ENCODE data around the gene DNAAF3. TPM values are rescaled to one million over a fixed set of nuclear protein-coding genes. Genes with fewer than 3 reads are reported as not detected.

DNAAF3 gene
- total RNA-seq, 1 donor from 2014 or later: 0.90 TPM

- H3K4me3 Mint-ChIP-seq (ENCODE audit: unreplicated experiment): no peak overlapping the region
- no peak for DNase-seq (ENCODE audit: low spot score)
- no peaks in the 10 kb centered on the region for H3K36me3 Mint-ChIP-seq (ENCODE audit: low read depth)
- no peaks in the 10 kb centered on the region for H3K9me3 Mint-ChIP-seq (ENCODE audit: low read depth)
- no peak overlapping the region for H3K27ac Mint-ChIP-seq (ENCODE audit: unreplicated experiment)
- TF ChIP-seq CTCF (IDR thresholded peaks at IDR 0.05): no peak
- H3K4me1 Mint-ChIP-seq (ENCODE audit: low read depth): peaks cover 24% of the 10 kb centered on the region
- H3K27me3 Mint-ChIP-seq (ENCODE audit: low read depth): peaks cover 31% of the 10 kb centered on the region
Measured at GRCh38 chr19:55176076-55176475, 9.7 kb upstream of the DNAAF3 start.

- no peak overlapping the region for H3K27ac Mint-ChIP-seq (ENCODE audit: unreplicated experiment)
- peaks cover 27% of the 10 kb centered on the region for H3K27me3 Mint-ChIP-seq (ENCODE audit: low read depth)
- H3K9me3 Mint-ChIP-seq (ENCODE audit: low read depth): no peaks in the 10 kb centered on the region
- H3K4me3 Mint-ChIP-seq (ENCODE audit: unreplicated experiment): no peak overlapping the region
- TF ChIP-seq CTCF (IDR thresholded peaks at IDR 0.05): no peak
- peaks cover 23% of the 10 kb centered on the region for H3K4me1 Mint-ChIP-seq (ENCODE audit: low read depth)
- no peak for DNase-seq (ENCODE audit: low spot score)
- no peaks in the 10 kb centered on the region for H3K36me3 Mint-ChIP-seq (ENCODE audit: low read depth)
Measured at GRCh38 chr19:55175117-55175867, 8.9 kb upstream of the DNAAF3 start.

- Mint-ChIP-seq H3K9me3 (ENCODE audit: low read depth) (no peaks in the 10 kb centered on the region), H3K4me1 (ENCODE audit: low read depth) (peaks cover 18% of the 10 kb centered on the region), H3K27me3 (ENCODE audit: low read depth) (peaks cover 30% of the 10 kb centered on the region), H3K36me3 (ENCODE audit: low read depth) (no peaks in the 10 kb centered on the region), H3K27ac (ENCODE audit: unreplicated experiment) (no peak overlapping the region), H3K4me3 (ENCODE audit: unreplicated experiment) (no peak overlapping the region)
- DNase-seq (ENCODE audit: low spot score): no peak
- no peak for TF ChIP-seq CTCF (IDR thresholded peaks at IDR 0.05)
Measured at GRCh38 chr19:55174425-55175116, 8.2 kb upstream of the DNAAF3 start.

GRCh38 chr19:55173714-55174409 is 7.4 kb upstream of the DNAAF3 start:
- no peak overlapping the region for H3K27ac Mint-ChIP-seq (ENCODE audit: unreplicated experiment)
- peaks cover 35% of the 10 kb centered on the region for H3K27me3 Mint-ChIP-seq (ENCODE audit: low read depth)
- no peak for DNase-seq (ENCODE audit: low spot score)
- peak overlapping the region; percentile 70 for H3K4me3 Mint-ChIP-seq (ENCODE audit: unreplicated experiment)
- TF ChIP-seq CTCF (IDR thresholded peaks at IDR 0.05): peak; percentile 48
- peaks cover 13% of the 10 kb centered on the region for H3K4me1 Mint-ChIP-seq (ENCODE audit: low read depth)
- no peaks in the 10 kb centered on the region for H3K9me3 Mint-ChIP-seq (ENCODE audit: low read depth)
- H3K36me3 Mint-ChIP-seq (ENCODE audit: low read depth): no peaks in the 10 kb centered on the region

- peaks cover 12% of the 10 kb centered on the region for H3K4me1 Mint-ChIP-seq (ENCODE audit: low read depth)
- H3K27ac Mint-ChIP-seq (ENCODE audit: unreplicated experiment): peak overlapping the region; percentile 13
- H3K36me3 Mint-ChIP-seq (ENCODE audit: low read depth): no peaks in the 10 kb centered on the region
- no peak for TF ChIP-seq CTCF (IDR thresholded peaks at IDR 0.05)
- H3K27me3 Mint-ChIP-seq (ENCODE audit: low read depth): peaks cover 35% of the 10 kb centered on the region
- no peak for DNase-seq (ENCODE audit: low spot score)
- no peaks in the 10 kb centered on the region for H3K9me3 Mint-ChIP-seq (ENCODE audit: low read depth)
- H3K4me3 Mint-ChIP-seq (ENCODE audit: unreplicated experiment): peak overlapping the region; percentile 70
Measured at GRCh38 chr19:55173186-55173713, 6.8 kb upstream of the DNAAF3 start.
